Left forelimb (tissue), 1 donor: ENCODE data around the gene PAM.
"Not testable (repeated sequence)": the region's sequence is repeated elsewhere in the genome, so short reads cannot be mapped to it uniquely, and the experiment has no call there.

ENCODE experiments used
- DNase-seq: peaks from one replicate; pipeline ENCODE4 v3.0.0-alpha.2; 2018; ENCODE audit warnings: low spot score

Gene PAM

DNA sequence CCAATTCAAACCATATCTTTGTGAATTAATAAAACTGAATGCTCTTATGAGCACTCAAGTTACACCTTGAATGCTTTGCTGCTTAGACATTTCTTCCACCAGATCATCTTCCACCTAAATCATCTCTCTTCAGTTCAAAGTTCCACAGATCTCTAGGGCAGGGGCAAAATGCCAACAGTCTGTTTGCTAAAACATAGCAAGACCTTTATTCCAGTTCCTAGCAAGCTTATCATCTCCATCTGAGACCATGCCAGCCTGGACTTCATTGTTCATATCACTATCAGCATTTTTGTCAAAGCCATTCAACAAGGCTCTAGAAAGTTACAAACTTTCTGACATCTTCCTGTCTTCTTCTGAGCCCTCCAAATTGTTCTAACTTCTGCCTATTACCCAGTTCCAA is 245.0 kb downstream of the PAM start:
- no peak for DNase-seq

DNA sequence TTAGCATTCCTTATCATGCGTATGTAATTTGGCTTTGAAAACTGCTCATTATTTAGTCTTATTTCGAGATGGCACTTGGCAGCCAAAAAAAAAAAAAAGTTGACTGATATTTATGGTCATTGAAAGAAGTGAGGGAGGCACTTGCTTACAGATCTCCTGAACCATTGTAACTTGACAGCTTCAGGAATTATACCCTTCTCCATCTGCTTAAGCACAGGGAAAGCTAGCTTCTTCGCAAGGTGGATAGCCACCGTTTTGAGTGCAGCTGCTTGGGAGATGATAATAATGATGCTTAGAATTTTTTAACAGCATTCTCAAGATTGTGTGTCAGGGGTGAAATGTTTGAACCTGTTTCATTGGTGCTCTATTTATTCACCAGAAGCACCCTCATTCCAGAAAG is 248.8 kb downstream of the PAM start:
- DNase-seq = no peak

DNA sequence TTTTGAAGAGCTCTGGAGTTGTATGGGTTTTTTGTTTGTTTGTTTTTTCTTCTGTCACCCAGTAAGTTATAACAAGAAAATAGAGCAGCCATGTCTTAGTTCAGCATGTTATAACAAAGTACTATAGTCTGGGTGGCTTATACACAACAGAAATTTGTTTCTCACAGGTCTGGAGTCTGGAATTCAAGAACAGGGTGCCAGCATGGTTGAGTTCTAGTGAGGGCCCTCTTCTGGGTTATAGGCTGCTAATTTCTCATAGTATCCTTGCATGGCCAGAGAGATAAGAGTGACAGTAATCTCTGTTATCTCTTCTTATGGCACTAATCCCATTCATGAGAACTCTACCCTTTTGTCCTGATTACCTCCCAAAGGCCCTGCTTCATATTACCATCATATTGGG is 250.2 kb downstream of the PAM start:
- DNase-seq = no peak

DNA sequence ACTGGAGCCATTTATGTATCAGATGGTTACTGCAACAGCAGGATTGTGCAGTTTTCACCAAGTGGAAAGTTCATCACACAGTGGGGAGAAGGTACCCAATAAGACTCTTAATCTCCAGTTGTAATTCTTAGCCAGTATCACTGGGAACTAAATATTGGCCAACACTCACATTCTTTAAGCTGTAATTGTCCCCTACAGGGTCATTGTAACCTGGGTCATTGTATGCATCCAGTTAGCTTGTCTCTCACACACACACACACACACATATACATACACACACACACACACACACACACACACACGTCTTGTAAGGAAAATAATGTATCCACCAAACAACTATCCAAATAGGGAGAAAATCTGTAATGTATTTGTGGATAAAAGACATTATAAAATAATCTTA is 251.8 kb downstream of the PAM start:
- no peak for DNase-seq

DNA sequence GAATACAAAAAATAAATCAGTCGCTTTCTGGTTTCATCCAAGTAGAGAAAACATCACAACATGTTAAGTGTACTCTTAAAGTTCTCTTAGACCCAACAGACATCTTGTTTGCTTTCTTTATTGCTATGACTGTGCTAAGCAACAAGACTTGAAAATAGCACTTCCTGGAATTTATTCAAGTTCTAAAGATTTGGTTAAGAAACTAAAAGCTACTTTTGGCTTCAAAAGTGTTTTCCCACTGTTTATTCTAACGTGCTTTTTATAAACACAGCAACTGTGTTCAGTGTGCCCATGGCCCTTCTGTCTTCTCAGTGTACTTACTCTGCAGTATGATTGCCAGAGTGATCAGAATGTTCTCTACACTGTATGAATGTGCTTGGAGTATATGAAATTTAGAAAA is 255.1 kb downstream of the PAM start:
- DNase-seq = no peak

DNA sequence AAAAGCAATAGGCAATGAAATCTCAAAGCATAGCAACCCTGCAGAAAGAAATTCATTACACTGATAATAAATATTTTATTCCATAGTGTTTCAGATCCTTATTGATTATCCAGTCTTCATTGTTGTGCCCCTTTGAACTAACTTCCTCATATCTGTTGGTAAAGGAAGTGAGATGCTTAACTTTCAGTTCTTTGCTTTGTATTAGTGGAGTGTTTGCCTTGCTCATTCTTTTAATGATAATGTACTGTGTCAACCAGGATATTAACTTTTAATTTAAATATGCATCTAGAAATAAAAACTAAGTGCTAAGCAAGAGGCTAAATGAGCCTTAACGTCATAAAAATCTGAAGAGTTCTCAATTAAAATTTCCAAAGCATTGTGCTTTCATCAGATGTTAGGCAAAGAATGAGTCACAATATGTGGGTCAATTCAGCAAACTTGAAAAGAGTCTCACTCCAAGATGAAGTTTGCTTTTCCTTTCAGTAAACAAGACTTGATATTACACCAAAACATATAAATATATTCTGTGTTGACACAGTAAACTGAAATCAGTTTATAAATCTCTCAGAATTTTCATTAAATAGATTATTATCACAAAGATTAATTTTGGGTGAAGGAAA is 258.9 kb downstream of the PAM start:
- DNase-seq = no peak

DNA sequence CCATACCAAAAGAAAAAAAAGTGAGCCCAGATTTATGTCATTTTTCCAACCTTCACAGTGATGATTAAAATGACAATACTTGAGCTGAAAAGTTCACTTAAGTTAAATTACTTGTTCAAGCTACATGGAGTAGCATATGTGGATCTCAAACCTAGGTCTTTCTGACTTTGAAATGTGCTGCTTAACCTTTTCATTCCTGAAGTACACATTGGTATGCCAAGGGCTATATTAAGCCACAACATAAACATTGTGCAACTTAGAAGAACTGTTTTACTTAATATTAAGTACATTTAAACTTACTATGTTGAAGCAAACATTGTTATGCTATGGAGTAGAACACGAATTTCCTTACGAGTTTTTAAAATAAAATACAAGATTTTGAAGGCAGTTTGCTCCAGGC is 259.9 kb downstream of the PAM start:
- no peak for DNase-seq

DNA sequence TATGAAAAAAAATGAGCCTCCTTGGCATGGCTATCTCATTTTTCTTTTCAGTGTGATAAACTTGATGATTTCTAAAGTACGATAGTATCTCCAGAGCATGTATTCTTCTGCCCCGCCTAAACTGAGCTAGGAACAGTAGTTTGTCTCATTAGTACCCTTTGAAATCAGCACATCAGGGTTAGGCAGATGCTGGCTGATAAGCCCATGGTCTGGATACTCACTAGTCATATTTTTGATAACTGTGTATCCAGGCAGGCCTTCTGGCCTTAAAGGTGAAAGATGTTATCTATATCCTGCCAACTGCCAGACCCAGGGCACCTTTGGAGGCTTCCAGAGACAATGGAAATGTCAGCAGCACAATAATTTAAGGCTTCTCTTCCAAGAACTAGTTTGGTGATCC is 261.1 kb downstream of the PAM start:
- no peak for DNase-seq

DNA sequence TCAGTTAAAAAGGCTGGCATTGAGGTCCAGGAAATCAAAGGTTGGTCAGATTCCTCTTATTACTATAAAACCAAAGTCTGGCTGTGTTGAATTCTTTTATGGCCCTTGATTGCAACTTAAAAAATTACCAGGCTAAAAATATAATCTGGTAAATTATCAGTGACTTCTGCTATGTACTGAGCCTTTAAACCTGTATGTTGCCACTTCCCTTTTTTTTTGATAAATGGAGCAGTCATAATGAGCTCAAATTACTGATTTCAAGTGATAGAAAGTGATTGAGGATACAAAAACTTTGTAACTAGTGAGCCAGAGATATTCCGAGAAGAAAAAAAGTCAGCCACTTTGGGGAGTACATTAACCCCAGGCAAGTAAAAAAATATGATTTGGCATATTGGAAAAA is 264.7 kb downstream of the PAM start:
- no peak for DNase-seq

DNA sequence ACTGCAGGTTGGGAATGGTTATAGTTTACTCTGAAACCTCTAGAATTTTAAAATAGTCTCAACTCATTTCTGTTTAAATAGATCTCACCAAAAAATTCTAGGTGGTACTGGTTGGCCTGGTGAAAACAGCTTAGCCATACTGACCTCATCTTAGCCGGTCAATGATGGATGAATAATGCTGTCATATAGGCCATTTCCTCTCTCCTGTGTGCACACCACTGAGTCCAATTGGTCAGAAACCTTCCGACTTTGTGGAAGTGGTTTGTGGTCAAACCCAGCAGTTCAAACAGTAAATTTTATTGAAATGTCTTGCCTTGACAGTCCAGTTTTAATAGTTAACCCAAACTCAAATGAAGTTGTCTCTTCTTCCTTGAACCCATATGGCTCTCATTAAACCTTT is 266.2 kb downstream of the PAM start:
- DNase-seq = no peak

DNA sequence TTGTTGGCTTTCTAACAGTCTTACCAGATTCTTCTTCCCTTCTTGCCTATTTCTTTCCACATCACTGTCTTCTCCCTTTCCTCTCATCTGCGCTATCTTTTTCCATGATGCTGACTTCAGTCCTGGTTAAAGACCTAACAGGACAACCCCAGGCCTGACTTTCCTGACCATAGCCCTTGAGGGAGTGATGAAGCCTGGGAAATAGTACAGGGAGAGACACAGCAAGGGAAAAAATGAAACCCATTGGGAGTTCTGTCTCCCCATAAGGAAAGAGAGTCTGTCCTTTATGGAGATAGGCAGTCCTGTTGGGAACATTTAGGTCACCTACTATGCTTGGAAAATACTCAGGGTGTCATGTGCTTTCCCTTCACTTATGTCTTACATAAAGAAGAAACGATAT is 272.2 kb downstream of the PAM start:
- no peak for DNase-seq

DNA sequence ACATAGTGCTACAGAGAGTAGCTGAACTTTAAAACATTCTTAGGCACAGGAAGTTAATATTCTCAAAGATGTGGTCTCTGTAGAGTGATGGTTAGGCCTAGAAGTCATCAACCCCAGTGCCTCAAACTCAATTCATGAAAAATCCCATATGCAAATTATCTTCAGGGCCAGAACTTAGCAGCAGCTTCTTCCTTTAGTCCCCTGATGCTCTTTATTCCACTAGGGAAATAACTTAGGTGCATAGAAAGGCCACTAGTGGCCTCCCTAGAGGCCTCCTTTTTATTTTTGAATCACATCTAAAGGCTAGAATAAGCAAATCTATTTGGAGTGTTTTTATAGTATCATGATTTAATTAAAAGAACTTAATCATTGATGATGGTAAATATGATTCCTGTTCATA is 276.5 kb downstream of the PAM start:
- no peak for DNase-seq

DNA sequence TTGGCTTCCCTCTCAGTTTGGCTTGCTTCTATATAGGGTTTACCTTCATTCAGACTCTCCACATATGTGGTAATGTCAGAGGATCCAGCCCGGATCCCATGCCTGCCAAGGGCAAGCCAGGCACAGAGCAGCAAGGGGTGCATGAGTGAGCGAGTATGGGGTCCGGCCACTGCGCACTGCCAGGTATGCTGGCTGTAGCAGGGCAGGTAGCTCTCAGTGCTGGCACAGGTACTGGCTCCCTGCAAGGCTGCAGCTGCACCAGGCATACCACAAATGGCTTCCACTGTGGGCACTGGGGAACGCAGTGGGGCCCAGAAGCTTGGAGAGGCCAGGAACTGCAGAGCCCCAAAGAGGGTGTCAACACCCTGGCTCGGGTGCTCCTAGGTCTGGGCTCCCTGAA is 278.6 kb downstream of the PAM start:
- no peak for DNase-seq

DNA sequence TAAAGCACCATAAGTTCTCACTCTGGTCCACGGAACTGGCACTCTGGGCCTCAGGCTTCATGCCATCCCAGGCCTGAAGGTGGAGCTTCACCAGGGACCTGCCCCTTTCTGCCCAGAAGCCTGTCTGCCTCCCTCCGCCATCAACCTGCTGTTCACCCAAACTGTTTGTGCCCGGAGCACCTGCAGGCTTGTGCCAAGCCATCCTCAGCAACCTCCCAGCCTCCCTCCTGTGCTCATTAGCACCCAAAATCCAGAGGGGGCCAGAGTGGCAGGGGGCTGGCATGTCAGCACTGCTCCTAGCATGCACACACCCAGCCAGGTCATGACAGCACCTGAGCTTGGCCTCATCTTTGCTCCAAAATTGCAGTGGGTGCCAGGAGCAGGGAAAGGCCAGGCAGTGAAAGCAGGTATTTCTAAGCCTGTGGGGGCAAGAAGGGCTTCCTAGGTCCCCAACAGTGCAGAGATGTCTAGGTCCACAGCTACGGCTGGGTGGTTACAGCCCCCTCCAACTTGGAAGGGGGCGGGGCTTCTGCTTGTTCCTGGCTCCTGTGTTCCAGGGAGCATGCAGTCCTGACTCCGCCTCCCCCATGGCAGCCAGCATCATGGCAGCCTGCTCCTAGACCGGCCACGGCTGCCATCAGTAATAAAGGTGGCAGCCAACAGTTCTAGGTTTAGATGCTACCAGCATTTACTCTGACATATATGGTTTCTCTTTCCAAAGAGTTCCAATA is 279.7 kb downstream of the PAM start:
- no peak for DNase-seq

DNA sequence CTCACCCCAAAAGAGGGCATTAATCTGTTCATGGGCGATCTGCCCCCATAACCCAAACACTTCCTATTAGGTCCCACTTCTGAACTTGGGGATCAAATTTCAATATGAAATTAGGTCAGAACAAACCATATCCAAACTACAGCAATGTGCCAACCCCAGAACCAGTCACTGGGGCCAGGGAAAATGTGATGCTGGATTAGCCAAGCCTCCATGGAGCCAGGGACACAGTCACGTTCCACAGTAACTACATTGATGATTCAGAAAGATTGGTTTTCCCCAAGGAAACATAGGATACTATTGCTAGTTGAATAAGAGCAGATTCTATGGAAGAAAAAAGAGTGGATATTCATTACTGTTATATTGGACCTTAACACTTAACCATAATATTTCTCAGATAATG is 280.6 kb downstream of the PAM start:
- no peak for DNase-seq

DNA sequence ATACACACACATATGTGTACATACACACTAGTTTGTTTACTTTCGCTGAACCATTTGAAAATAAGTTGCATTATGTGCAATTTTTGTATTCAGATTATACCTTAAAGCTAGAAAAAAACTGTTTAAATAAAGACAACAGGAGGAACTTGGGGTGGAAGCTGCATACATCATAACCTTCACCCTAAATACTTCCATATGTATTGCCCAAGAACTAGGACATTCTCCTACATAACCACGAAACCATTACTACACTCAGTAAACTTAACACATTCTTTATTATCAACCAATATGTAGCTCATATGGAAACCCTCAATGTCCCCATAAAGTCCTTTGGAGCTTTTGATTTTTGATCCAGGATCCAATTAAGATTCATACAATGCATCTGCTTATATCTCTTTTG is 281.5 kb downstream of the PAM start:
- no peak for DNase-seq

DNA sequence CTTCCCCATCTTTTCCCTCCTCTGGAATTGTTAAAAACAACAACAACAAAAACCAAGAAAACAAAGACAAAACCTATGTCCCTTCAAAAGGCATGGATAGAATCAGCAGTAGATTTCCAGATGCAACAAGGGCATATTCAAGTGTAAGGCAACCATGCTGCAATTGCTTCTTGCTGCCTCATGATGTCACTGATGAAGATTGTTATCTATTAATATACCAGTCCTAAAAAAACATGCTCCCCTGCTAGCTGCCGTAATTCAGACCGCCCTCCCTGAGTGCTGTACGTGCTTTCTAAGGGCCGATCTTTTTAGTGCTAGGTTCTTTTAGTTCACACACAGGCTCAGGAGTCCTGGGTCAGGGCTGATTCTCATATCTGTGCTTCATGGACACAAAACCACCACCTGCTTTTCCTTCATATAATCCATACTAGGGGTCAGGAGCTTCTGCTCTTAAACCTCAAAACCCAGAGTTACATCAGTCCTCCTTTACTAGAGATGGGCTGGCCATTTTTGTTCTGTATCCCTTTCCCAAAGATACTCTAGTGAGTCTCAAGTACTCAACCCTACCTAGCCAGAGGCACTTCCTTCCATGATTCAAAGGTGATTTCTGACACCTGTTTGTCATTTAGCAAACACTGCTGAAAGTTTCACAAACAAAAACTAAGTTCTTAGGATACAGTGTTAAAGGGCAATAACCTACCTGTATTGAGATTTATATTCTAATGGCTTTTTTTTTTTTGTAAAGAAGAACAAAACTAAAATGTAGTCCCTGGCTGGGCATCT is 282.8 kb downstream of the PAM start:
- DNase-seq = no peak

DNA sequence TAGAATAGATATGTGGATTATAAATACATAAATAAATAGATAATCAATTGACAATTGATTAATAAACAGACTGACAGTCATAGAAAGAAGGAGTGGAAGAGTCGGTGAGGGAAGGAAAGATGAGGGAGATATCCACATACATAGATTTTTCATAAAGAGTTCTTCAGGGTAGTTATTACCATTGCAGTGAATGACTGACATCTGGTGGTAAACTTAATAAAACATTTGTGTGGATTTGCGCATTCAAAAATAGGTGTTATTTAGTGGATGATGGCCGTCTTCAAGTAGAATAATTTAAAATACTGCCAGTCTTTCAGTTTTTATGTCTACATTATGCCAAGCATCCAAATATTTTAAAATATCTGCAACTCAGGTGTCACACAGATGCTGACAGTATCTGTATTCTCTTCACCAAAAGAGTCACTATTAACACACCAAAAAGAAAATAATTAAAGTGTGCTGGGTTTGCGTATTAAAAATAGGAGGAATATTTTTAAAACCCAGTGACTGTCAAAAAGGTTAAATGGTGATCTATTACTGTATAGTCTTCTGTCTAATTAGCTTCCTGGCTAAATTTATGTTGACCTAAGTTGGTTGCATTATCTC is 286.1 kb downstream of the PAM start:
- no peak for DNase-seq

DNA sequence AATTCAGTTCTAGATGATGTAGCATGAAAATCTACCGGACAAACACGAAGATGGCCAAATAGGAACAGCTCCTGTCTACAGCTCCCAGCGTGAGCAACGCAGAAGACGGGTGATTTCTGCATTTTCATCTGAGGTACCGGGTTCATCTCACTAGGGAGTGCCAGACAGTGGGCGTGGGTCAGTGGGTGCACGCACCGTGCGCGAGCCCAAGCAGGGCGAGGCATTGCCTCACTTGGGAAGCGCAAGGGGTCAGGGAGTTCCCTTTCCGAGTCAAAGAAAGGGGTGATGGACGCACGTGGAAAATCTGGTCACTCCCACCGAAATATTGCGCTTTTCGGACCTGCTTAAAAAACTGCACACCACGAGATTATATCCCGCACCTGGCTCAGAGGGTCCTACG is 291.6 kb downstream of the PAM start:
- DNase-seq = not testable (repeated sequence)

DNA sequence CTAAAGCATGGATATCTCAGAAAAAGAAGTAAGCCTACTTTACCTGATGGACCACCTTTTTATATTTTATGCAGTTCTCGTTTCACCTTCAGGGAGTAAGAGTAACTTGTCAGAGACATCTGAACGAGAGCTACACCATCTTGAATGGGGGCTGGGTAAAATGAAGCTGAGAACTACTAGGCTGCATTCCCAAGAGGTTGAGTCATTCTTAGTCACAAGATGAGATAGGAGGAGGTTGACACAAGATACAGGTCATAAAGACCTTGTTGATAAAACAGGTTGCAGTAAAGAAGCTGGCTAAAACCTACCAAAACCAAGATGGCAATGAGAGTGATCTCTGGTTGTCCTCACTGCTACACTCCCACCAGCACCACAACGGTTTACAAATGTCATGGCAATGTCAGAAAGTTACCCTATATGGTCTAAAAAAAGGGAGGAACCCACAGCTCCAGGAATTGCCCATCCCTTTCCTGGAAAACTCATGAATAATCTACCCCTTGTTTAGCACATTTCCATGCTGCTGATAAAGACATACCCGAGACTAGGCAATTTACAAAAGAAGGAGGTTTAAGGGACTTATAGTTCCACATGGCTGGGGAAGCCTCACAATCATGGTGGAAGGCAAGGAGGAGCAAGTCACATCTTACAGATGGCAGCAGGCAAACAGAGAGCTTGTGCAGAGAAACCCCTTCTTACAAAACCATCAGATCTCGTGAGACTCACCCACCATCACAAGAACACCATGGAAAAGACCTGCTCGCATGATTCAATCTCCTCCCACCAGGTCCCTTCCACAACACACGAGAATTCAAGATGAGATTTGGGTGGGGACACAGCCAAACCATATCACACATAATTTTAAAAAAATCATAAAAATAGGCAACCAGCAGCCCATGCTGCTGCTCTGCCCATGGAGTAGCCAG is 302.4 kb downstream of the PAM start:
- DNase-seq = no peak

DNA sequence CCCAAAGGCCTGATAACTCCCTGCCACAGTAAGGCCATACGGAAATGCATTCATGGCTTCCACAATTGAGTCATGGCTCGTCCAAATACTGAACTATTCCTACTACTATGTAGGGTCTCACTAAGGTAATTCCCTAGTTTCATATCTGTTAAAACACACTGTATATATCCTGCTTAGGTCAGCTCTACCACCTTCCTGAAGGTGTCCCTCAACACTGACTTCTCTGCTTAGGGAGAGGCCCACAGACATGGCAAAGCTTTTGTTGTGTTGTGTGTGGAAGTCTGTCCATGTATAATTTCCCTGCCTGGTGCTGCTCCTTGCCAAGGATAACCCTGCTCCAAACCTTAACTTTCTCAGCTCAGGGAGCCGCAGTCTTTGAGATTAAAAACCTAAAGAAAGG is 304.4 kb downstream of the PAM start:
- DNase-seq = no peak

DNA sequence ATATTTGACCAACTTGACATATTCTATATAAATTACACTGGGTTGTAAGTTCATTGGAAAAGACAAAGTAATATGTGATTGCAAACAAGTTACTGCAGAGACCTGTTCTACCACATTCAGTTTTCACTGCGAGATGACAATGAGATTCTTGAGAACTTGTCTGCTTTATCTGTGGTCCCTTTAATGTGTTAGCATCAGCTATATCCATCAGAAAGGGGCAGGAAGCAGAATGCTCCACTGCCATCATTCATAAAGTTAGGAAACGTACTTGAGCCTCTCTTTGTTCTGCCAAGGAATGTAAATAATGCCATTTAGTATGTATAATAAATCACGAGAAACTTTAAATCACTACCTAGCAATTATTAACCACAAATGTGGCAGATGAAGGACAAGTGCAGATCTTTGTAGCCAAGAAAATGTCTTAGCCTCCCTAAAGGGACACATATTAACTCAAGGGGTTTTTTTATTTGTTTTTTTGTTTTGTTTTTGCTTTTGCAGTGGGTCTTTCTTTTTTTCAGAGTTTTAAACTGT is 305.4 kb downstream of the PAM start:
- no peak for DNase-seq
